Transverse colon (tissue), 4 donors: ENCODE measurements around the gene LIPF.

Source experiments
- POLR2AphosphoS5 ChIP-seq, 3 donors: sonication (generic); formaldehyde crosslinking; IDR thresholded peaks; one replicate each; pipeline ENCODE4 v1.6.1; 2016; ENCODE audit warnings: antibody characterized with exemption in 3 of 3
- TF ChIP-seq, protein P1 (sequence below), 5 experiments: fragments of 200-600 bp in 3 of 5; fragments of 450-650 bp in 2 of 5; sonication (generic) in 3 of 5; IDR thresholded peaks; 1 replicate in 2 of 5; 2 replicates in 3 of 5; pipeline ENCODE4 v1.5.1; 2016 to 2017; ENCODE audit warnings: antibody characterized with exemption in 5 of 5, inconsistent platforms in 3 of 5, mild to moderate bottlenecking in 2 of 5, moderate library complexity in 1 of 5

- TF ChIP-seq, protein P1, sequence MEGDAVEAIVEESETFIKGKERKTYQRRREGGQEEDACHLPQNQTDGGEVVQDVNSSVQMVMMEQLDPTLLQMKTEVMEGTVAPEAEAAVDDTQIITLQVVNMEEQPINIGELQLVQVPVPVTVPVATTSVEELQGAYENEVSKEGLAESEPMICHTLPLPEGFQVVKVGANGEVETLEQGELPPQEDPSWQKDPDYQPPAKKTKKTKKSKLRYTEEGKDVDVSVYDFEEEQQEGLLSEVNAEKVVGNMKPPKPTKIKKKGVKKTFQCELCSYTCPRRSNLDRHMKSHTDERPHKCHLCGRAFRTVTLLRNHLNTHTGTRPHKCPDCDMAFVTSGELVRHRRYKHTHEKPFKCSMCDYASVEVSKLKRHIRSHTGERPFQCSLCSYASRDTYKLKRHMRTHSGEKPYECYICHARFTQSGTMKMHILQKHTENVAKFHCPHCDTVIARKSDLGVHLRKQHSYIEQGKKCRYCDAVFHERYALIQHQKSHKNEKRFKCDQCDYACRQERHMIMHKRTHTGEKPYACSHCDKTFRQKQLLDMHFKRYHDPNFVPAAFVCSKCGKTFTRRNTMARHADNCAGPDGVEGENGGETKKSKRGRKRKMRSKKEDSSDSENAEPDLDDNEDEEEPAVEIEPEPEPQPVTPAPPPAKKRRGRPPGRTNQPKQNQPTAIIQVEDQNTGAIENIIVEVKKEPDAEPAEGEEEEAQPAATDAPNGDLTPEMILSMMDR (IDR thresholded peaks at IDR 0.05), result no peak
- no peak for TF ChIP-seq POLR2AphosphoS5 (IDR thresholded peaks at IDR 0.05)
These were observed 41.7 kb downstream of the LIPF start, which contains the start of gene LIPK for GRCh38 chr10:88705958-88706357.
